Fibroblast of upper back skin (primary cell): ENCODE results near the gene CAVIN4.

Experiments
- DNase-seq: peaks from one replicate; pipeline ENCODE4 v3.0.0-alpha.2; 2013

Gene CAVIN4, protein sequence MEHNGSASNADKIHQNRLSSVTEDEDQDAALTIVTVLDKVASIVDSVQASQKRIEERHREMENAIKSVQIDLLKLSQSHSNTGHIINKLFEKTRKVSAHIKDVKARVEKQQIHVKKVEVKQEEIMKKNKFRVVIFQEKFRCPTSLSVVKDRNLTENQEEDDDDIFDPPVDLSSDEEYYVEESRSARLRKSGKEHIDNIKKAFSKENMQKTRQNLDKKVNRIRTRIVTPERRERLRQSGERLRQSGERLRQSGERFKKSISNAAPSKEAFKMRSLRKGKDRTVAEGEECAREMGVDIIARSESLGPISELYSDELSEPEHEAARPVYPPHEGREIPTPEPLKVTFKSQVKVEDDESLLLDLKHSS

GRCh38 chr9:100577776-100578448, at the start of gene CAVIN4:
Gene CAVIN4 (plus strand): TSS chr9:100578079. CDS start chr9:100578144, 65 bp downstream.
- DNase-seq: peak; percentile 31

- no peak for DNase-seq
Measured at GRCh38 chr9:100534401-100534800, 43.5 kb upstream of the CAVIN4 start.

DNA sequence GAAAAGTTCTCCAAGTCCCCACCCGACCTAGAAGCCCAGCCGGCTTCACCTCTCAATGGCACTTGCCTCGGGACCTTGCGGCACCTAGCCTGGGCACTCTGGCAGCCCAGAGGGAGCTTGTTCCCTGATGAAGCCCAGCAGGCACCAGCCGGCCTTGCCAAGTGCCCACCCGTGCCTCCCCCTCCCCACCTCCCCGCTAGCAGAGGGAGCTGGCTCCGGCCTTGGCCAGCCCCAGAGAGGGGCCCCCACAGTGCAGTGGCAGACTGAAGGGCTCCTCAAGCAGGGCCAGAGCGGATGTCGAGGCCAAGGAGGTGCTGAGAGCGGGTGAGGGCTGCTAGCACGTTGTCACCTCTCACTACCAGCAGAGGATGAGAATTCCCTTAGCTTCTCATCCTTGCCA, 37.6 kb upstream of the CAVIN4 start:
- DNase-seq: no peak

DNA sequence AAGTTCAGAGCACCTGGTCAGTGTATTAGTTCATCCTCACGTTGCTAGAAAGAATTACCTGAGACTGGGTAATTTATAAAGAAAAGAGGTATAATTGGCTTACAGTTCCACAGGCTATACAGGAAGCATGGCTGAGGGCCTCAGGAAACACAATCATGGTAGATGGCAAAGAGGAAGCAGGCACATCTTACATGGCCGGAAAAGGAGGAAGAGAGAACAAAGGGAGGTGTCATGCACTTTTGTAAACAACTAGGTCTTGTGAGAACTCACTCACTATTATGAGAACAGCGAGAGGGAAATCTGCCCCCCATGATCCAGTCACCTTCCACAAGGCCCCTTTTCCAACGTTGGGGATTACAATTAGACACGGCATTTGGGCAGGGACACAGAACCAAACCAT, 28.8 kb upstream of the CAVIN4 start:
- DNase-seq: no peak

- no peak for DNase-seq
Measured at GRCh38 chr9:100554935-100555401, 22.9 kb upstream of the CAVIN4 start.

DNA sequence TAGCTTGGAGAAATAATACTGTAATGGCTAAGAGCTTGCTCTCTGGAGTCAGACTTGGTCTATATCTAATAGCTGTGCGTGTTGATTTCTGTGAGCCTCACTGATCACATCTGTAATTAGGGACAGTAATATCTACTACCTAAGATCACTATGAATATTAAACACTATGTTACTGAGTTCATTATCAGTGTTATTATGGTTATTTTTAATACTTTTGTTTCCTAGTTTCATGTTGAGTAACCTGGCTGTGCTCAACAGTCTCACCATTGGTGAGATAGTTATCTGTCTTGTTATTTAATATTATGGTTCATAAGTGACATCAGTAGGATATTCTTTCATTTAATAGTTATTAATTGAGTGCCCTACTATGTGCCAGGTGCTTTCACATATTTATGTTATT, 22.4 kb upstream of the CAVIN4 start:
- DNase-seq: no peak

GRCh38 chr9:100557053-100557452, 20.8 kb upstream of the CAVIN4 start:
- DNase-seq: no peak

GRCh38 chr9:100561256-100561655, 16.6 kb upstream of the CAVIN4 start:
- DNase-seq: no peak

GRCh38 chr9:100567856-100568255, 10.0 kb upstream of the CAVIN4 start:
- DNase-seq: no peak

DNA sequence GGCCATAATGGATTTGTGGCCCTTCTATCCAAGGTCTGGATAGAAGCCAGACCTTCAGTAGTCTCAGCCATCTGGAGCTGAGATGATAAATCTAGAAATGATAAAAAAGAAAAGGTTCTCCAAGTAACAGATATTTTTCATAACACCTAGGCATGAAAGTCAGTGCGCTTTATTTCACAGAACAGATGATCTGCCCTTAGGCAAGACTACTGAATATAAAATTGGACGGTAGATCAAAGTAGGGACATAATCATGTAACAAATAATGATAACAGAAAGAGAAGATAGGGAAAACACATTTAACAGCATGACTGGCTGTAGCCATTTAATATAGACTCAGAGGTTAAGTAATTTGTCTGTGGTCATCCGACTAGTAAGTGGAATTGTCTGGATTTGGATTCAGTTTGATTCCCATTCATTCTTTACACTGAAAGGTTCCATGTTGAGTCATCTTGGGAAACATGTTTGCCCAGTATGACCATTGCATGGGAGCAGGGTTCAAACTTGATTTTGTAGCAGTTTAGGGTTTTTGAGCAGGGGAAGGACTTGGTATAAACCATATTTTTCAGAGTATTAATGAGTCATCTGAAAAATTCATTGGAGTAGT, 4.1 kb upstream of the CAVIN4 start:
- peak; percentile 29 for DNase-seq

GRCh38 chr9:100575006-100575405, 2.9 kb upstream of the CAVIN4 start:
- DNase-seq: no peak

DNA sequence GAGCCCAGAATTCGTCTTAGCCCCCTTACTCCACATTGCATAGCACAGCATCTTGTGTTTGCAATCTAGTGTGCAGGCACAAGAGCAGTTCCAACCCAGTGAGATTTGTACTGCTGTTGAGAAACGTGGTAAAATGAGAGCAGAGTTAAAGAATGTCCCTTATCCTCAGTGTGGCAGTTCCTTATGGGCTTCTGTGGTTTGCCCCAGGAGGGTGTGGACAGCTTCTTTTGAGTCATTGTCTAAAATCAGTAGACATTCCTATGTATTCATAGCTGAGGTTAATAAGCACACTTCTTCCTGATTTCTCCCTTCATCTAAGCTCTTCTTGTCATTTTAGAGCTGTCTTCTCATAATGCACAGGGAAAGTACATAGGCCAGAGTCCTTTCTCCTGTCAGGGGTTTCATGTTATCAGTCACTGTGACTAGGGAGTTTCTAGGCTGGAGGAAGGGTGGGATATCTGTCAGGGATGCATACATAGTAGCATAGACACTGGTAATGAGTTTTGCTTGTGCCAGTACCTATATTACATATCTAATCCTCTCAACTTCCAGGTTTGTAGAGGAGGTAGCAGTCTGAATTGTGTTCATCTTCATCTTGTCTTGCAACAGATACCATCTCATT, 2.0 kb upstream of the CAVIN4 start:
- peak; percentile 84 for DNase-seq

DNA sequence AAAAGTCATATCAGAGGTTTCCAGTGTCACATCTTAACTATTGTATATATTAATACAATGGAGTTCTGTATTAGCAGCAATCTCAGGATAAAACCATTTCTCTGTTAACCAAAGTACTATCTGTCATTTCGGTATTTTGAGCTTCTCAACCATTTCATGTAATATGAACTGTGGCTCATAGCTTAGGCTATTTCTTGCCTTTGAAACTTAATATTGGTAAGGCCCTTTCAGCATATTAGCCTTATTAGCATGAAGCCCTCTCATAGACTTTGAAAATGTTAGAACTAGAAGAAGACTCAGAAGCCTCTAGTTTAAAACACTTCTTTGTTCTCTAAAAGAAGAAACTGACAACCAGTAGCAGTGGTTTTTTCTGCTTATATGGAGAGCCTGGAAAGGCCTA, 731 bp downstream of the CAVIN4 start:
- no peak for DNase-seq

DNA sequence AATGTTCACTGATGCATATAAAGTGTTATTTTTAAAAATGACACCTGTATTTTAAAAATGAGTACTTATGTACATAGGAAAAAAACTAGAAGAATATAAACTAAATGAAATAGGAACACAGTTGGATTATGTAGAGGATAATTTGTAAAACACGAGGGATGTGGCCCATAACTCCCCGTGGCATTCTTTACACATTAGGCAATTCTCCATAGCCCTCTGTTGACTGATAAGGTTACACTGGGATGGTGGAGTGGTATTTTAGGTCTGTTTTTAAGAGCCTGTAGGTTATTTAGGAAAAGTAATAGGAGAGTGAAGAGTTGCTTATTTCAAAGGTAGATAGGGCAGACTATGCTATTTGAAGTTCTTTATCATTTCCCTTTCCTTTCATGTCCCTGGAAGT, 1.8 kb downstream of the CAVIN4 start:
- DNase-seq: no peak

GRCh38 chr9:100580257-100580656, 2.4 kb downstream of the CAVIN4 start:
- no peak for DNase-seq

DNA sequence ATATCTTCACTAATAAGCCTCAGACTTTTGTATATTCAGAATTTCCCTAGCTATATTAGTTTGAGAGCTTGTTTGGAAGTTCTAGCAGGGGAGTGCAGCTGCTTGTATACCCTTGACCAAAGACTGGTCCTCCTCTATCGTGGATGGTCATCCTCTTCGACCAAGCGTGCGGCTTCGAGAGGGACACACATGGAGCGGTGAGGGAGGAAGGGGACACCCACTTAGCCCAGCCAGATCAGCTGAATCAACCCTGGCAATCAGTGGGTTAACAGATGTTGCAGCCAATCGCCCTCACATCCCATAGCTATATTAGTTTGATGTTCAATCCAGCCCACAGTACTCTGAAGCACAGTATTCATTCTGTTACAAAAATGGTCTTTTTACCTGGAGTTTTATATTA, 3.2 kb downstream of the CAVIN4 start:
- no peak for DNase-seq

- no peak for DNase-seq
Measured at GRCh38 chr9:100581661-100582060, 3.8 kb downstream of the CAVIN4 start.

- no peak for DNase-seq
Measured at GRCh38 chr9:100583014-100583802, 5.3 kb downstream of the CAVIN4 start.

- no peak for DNase-seq
Measured at GRCh38 chr9:100584951-100585350, 7.1 kb downstream of the CAVIN4 start.

DNA sequence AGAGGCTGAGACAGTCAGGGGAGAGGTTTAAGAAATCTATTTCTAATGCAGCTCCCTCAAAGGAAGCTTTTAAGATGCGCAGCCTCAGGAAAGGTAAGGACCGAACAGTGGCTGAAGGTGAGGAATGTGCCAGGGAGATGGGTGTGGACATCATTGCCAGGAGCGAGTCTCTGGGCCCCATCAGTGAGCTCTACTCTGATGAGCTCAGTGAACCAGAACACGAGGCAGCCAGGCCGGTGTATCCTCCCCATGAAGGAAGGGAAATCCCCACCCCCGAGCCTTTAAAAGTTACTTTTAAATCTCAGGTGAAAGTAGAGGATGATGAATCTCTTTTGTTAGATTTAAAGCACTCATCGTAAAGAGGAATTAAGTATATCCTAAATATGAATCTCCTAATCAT, 8.2 kb downstream of the CAVIN4 start:
- DNase-seq: no peak

DNA sequence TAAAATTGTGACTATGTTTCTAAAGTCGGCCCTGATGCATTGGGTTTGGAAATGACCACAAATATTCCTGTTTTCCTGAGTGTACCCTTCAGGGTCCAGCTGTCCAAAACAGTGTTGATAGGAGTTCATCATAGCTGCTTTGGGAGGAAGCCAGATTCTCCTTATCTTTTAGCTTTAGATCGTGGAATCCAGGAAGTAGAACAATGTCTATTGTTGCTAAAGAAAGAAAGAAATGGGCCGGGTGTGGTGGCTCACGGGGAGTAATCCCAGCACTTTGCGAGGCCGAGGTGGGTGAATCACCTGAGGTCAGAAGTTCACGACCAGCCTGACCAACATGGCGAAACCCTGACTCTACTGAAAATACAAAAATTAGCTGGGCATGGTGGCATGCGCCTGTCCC, 9.5 kb downstream of the CAVIN4 start:
- DNase-seq: peak; percentile 63

- peak; percentile 67 for DNase-seq
Measured at GRCh38 chr9:100589582-100589981, 11.7 kb downstream of the CAVIN4 start.

GRCh38 chr9:100590481-100590880, 12.6 kb downstream of the CAVIN4 start:
- peak; percentile 64 for DNase-seq
